Tibial nerve (tissue), 4 donors: ENCODE results near the gene BDKRB2. TPM values are rescaled to one million over a fixed set of nuclear protein-coding genes. Genes with fewer than 3 reads are reported as not detected.

Experiments
- DNase-seq, 2 donors: peaks; one replicate each; pipeline ENCODE4 v3.0.0-alpha.2; 2019; ENCODE audit warnings: low spot score in 2 of 2
- H3K27ac ChIP-seq, 4 donors: fragments of 200-600 bp; sonication (generic) in 3 of 4; one replicate each; pipeline ENCODE4 v1.5.1; 2017 to 2019; ENCODE audit warnings: mild to moderate bottlenecking in 1 of 4
- H3K27me3 ChIP-seq, 2 donors: fragments of 200-600 bp; sonication (generic) in 1 of 2; one replicate each; pipeline versions ENCODE4 v1.5.1 to v1.6.0; 2017 to 2019
- H3K36me3 ChIP-seq, 3 donors: fragments of 200-600 bp; sonication (generic); one replicate each; pipeline ENCODE4 v1.5.1; 2018 to 2019
- H3K4me1 ChIP-seq, 4 donors: fragments of 200-600 bp; sonication (generic) in 3 of 4; one replicate each; pipeline ENCODE4 v1.5.1; 2017 to 2019
- H3K4me3 ChIP-seq, 4 donors: fragments of 200-600 bp; sonication (generic) in 3 of 4; one replicate each; pipeline ENCODE4 v1.5.1; 2017 to 2019; ENCODE audit warnings: mild to moderate bottlenecking in 1 of 4, moderate library complexity in 1 of 4
- H3K9me3 ChIP-seq, 4 donors: fragments of 200-600 bp; sonication (generic) in 3 of 4; one replicate each; pipeline ENCODE4 v1.5.1; 2017 to 2019
- CTCF ChIP-seq, 5 experiments: fragments of 200-600 bp in 3 of 5; fragments of 450-650 bp in 2 of 5; sonication (generic) in 3 of 5; IDR thresholded peaks; one replicate each; pipeline ENCODE4 v1.5.1; 2016 to 2019; ENCODE audit warnings: antibody characterized with exemption in 5 of 5, mild to moderate bottlenecking in 3 of 5, moderate library complexity in 2 of 5
- EP300 ChIP-seq, 2 donors: sonication (generic); formaldehyde crosslinking; IDR thresholded peaks; one replicate each; pipeline ENCODE4 v1.6.1; 2017; ENCODE audit warnings: antibody characterized with exemption in 2 of 2, mild to moderate bottlenecking in 1 of 2
- POLR2A ChIP-seq, 2 donors: fragments of 450-650 bp; IDR thresholded peaks; one replicate each; pipeline ENCODE4 v1.6.1; 2017; ENCODE audit warnings: antibody characterized with exemption in 2 of 2, mild to moderate bottlenecking in 2 of 2, moderate library complexity in 2 of 2
- WGBS, 2 donors: methylation state at CpG; one replicate each; pipeline ENCODE4 v1.1.5; 2018; 5-methylcytosine and 5-hydroxymethylcytosine counted together
- total RNA-seq, 4 donors: library from RNA; depleted of rRNA; stranded (reverse); fragments of >200 nt; gene quantifications; one replicate each; pipeline ENCODE4 v1.1.0, GENCODE V29; 2016

The BDKRB2 gene
- total RNA-seq, 4 donors from 2014 or later, result 10.5 to 26.8 (median 18.4) TPM

GRCh38 chr14:96224480-96225096, 19.9 kb downstream of the BDKRB2 start:
- no peak overlapping the region for H3K4me3 ChIP-seq
- peaks cover 0 to 47% (median 5%) of the 10 kb centered on the region in 4 donors for H3K4me1 ChIP-seq
- no peak for DNase-seq
- H3K27me3 ChIP-seq, result no peaks in the 10 kb centered on the region
- H3K9me3 ChIP-seq, result peaks cover 0 to 17% (median 0%) of the 10 kb centered on the region in 4 donors
- no peak for TF ChIP-seq POLR2A (IDR thresholded peaks at IDR 0.05)
- TF ChIP-seq EP300 (IDR thresholded peaks at IDR 0.05), result peak in 1 of 2 donors; percentile 31
- peak overlapping the region; percentile 20 to 76 (median 68) for H3K27ac ChIP-seq
- WGBS, 2 donors, result 51 to 53% methylated on average over 7 to 8 of the region's 8 CpGs
- peaks cover 0 to 11% (median 0%) of the 10 kb centered on the region in 3 donors for H3K36me3 ChIP-seq

GRCh38 chr14:96225213-96225612, 20.6 kb downstream of the BDKRB2 start:
- H3K4me3 ChIP-seq, result no peak overlapping the region
- H3K27ac ChIP-seq, result peak overlapping the region; percentile 20 to 76 (median 68)
- WGBS, 2 donors, result 89 to 92% methylated on average over 5 of the region's 5 CpGs
- H3K4me1 ChIP-seq, result peaks cover 0 to 47% (median 5%) of the 10 kb centered on the region in 4 donors
- no peak for DNase-seq
- peaks cover 0 to 17% (median 0%) of the 10 kb centered on the region in 4 donors for H3K9me3 ChIP-seq
- peaks cover 0 to 11% (median 0%) of the 10 kb centered on the region in 3 donors for H3K36me3 ChIP-seq
- no peak for TF ChIP-seq POLR2A (IDR thresholded peaks at IDR 0.05)
- TF ChIP-seq CTCF (IDR thresholded peaks at IDR 0.05), result no peak
- TF ChIP-seq EP300 (IDR thresholded peaks at IDR 0.05), result no peak
- no peaks in the 10 kb centered on the region for H3K27me3 ChIP-seq

GRCh38 chr14:96225745-96226151, 21.1 kb downstream of the BDKRB2 start:
- peaks cover 0 to 43% (median 5%) of the 10 kb centered on the region in 4 donors for H3K4me1 ChIP-seq
- DNase-seq, result no peak
- H3K27me3 ChIP-seq, result no peaks in the 10 kb centered on the region
- TF ChIP-seq POLR2A (IDR thresholded peaks at IDR 0.05) (no peak), CTCF (IDR thresholded peaks at IDR 0.05) (peak in 2 of 5 experiments; percentile 19 to 28), EP300 (IDR thresholded peaks at IDR 0.05) (peak in 1 of 2 donors; percentile 47)
- 14 to 26% methylated on average over 5 of the region's 5 CpGs for WGBS, 2 donors
- no peak overlapping the region for H3K4me3 ChIP-seq
- peaks cover 0 to 17% (median 0%) of the 10 kb centered on the region in 4 donors for H3K9me3 ChIP-seq
- H3K27ac ChIP-seq, result peak overlapping the region; percentile 20 to 76 (median 68)
- peaks cover 0 to 11% (median 0%) of the 10 kb centered on the region in 3 donors for H3K36me3 ChIP-seq

GRCh38 chr14:96227428-96227827, 22.8 kb downstream of the BDKRB2 start:
- 77 to 91% methylated on average over 7 of the region's 7 CpGs for WGBS, 2 donors
- no peak overlapping the region for H3K4me3 ChIP-seq
- H3K27me3 ChIP-seq, result no peaks in the 10 kb centered on the region
- H3K36me3 ChIP-seq, result peaks cover 0 to 11% (median 0%) of the 10 kb centered on the region in 3 donors
- peaks cover 0 to 17% (median 0%) of the 10 kb centered on the region in 4 donors for H3K9me3 ChIP-seq
- no peak for DNase-seq
- H3K4me1 ChIP-seq, result peaks cover 0 to 44% (median 5%) of the 10 kb centered on the region in 4 donors
- TF ChIP-seq CTCF (IDR thresholded peaks at IDR 0.05) (no peak), EP300 (IDR thresholded peaks at IDR 0.05) (no peak), POLR2A (IDR thresholded peaks at IDR 0.05) (no peak)
- H3K27ac ChIP-seq, result peak overlapping the region in 1 of 4 donors; percentile 76

GRCh38 chr14:96229315-96229714, 24.7 kb downstream of the BDKRB2 start:
- peaks cover 0 to 11% (median 0%) of the 10 kb centered on the region in 3 donors for H3K36me3 ChIP-seq
- H3K4me3 ChIP-seq, result no peak overlapping the region
- H3K27ac ChIP-seq, result peak overlapping the region in 1 of 4 donors; percentile 3
- H3K4me1 ChIP-seq, result peaks cover 0 to 47% (median 5%) of the 10 kb centered on the region in 4 donors
- H3K27me3 ChIP-seq, result no peaks in the 10 kb centered on the region
- TF ChIP-seq CTCF (IDR thresholded peaks at IDR 0.05) (no peak), POLR2A (IDR thresholded peaks at IDR 0.05) (no peak), EP300 (IDR thresholded peaks at IDR 0.05) (no peak)
- H3K9me3 ChIP-seq, result peaks cover 0 to 17% (median 0%) of the 10 kb centered on the region in 4 donors
- DNase-seq, result no peak
- 92 to 93% methylated on average over 6 of the region's 6 CpGs for WGBS, 2 donors
